HG03457 (cell line): ENCODE data around the gene CROCC2.

ENCODE experiments used
- ATAC-seq: cut with Tn5 transposase; IDR thresholded peaks from one replicate; pipeline ENCODE4 v1.9.1; 2021; ENCODE audit warnings: moderate number of reproducible peaks; ENCODE audit not compliant: unreplicated experiment

The CROCC2 gene

GRCh38 chr2:240954436-240955305, 48.5 kb downstream of the CROCC2 start:
- no peak for ATAC-seq

GRCh38 chr2:240955306-240956170, 49.4 kb downstream of the CROCC2 start:
- no peak for ATAC-seq

- ATAC-seq, result no peak
Measured at GRCh38 chr2:240956171-240956934, 50.2 kb downstream of the CROCC2 start.

DNA sequence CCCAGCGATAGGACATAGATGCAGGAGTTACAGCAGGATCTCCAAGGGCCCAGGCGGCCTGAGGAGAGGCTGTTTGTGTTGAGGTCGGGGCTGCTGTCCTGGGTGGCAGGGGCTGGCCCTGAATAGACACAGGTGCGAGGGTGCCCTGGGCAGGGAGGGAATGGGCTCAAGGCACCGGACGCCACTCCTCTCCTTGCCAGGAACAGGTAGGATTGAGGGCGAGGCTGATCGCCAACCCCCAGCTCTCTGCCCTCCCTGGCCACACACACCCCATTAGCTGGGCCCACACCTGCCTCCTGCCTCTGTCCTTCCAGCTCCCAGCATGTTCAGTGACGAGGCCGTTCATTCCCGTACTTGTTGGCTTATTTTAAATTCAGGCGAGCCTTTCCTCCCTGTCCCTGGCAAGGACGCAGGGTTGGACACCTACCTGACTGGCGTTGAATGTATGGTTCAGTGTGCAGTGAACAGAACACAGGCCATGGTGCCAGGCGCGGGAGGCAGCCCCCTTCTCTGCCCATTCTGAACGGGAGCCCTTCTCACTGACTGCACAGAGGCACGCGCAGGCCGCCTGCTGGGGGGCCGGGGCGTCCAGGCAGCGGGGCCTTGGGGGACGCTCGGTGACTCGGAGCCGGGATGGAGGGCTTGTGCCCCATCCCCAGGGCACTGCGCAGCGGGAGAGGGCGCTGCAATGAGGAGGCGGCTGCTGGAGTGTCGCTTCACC, 51.0 kb downstream of the CROCC2 start:
- no peak for ATAC-seq

DNA sequence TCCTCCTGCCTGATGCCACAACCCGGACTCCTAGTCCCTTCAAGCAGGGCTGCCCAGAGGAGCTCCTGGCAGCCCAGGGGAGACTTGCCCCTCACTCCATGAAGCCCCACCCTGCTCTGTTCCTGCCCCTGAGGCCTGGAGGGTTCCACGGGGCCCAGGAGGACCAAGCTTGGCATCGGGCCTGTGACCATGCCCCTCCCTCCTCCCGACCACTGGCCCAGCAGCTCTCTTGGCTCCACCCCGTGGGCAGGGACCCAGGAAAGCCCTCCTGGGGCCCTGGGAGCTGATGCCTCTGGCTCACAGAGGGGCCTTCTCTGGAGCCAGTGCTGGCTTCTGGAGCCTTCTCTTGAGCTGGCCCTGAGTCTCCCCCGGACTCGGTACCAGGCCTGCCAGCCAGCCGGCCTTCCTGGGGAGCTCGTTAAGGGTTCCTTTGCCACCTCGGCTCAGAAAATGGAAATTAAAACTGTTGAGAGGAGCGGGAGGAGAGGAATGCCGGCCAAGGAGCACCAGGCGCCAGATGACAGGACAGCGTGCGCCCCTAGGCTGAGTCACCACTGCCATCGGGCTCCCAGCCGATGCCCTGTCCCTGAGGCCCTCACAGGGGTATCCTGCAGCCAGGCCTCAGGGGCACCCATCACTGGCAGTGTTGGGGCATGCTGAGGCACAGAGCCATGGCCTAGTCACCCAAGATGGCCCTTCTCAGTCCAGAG, 51.7 kb downstream of the CROCC2 start:
- ATAC-seq, result no peak

DNA sequence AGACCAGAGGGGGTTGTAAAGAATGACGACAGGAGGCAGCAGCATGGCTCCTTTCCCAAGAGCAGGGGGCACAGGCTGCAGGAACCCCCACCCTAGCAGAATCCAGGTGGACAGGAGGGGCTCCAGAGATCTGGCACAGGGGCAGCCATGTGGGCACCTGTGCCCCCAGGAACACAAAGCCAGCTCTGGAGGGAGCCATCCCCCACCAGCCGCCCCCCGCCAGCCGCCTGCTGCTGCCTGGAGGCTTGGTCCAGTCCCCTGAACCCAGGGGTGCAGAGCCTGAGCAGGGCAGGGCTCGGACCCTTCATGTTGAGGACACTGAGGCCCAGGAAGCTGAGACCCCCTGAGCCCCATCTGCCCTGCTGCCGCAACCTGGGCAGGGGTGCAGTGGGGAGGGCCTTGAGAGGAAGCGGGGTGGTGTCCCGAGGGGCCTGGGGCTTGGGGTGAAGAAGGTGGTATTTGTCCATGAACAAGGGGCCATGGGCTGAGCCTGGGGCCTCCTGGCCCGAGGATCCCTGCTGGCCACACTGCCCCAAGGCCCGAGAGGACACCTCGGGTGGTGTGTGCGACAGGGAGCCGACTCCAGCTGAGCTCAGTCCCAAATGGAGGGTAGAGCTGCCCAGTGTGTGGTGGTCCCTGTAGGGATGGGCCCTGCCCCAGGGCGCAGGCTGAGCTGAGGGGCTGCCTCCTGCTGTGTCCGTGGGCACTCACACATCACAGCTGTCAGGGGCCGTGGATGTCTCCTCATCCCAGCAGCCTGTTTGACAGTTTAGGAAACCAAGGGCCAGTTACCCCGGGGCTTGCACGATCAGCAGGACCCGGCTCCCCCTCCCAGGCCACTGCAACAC, 52.5 kb downstream of the CROCC2 start:
- ATAC-seq, result no peak

GRCh38 chr2:240959214-240959940, 53.2 kb downstream of the CROCC2 start:
- no peak for ATAC-seq

DNA sequence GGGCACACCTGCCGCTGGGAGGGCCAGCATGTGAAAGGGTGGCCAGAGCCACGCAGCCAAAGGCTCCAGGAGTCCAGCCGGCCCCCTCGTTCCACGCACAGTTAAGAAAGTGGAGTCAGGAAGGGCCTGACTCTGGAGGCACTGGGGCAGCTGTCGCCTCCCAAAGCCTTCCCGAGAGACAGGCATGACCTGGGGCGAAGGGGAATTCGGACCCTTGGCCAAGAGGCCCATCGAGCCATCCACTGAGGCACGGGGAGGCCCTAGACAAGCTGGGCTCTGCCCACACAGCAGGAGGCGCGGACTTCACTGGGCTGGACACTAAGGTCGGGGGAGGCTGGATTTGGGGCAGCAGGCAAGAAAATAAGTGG, 53.8 kb downstream of the CROCC2 start:
- ATAC-seq, result no peak

GRCh38 chr2:240960309-240960970, 54.3 kb downstream of the CROCC2 start:
- ATAC-seq, result no peak

DNA sequence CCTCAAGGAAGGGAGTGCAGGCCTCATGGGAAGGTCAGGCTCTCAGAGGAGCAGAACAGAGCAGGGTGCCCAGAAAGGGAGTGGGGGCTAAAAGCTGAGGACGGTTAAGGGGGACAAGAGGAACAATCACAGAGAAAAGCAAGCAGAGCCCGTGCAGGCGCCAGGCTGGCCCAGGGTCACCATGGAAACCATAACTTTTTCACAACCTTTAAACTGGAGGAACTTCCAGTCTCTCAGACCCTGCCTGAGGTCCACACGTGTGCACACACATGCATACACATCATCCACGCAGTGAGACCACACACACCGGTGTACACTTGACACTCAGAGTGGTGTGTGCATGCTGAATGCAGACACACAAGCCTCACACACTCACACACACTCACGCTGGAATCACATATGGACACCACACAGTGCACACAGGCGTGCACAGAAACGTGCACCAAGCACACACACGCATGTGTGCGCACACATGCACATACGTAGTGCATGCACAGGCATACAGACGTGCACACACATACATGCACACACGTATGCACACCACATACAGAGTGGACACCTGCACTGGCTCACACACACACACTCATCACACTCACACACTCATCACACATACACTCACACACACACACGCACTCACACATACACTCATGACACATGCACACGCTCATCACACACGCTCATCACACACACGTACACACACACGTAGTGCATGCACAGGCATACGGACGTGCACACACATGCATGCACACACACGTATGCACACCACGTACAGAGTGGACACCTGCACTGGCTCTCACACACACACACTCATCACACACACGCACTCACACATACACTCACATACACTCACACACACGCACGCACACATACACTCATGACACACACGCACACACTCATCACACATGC, 55.1 kb downstream of the CROCC2 start:
- no peak for ATAC-seq

DNA sequence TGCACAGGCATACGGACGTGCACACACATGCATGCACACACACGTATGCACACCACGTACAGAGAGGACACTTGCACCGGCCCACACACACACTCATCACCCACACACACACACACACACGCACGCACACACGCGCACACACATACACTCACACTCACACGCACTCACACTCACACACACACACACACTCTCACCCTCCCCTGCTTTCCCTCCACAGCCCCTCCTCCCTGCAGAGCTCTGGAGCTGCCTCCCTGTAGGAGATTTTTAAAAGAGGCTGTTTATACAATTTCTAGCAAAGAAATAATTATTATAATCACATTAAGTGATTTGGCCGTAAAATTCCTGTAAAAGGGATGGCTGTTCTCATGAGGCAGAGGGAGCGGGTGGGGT, 55.8 kb downstream of the CROCC2 start:
- no peak for ATAC-seq

- ATAC-seq, result no peak
Measured at GRCh38 chr2:240962300-240963064, 56.3 kb downstream of the CROCC2 start.

DNA sequence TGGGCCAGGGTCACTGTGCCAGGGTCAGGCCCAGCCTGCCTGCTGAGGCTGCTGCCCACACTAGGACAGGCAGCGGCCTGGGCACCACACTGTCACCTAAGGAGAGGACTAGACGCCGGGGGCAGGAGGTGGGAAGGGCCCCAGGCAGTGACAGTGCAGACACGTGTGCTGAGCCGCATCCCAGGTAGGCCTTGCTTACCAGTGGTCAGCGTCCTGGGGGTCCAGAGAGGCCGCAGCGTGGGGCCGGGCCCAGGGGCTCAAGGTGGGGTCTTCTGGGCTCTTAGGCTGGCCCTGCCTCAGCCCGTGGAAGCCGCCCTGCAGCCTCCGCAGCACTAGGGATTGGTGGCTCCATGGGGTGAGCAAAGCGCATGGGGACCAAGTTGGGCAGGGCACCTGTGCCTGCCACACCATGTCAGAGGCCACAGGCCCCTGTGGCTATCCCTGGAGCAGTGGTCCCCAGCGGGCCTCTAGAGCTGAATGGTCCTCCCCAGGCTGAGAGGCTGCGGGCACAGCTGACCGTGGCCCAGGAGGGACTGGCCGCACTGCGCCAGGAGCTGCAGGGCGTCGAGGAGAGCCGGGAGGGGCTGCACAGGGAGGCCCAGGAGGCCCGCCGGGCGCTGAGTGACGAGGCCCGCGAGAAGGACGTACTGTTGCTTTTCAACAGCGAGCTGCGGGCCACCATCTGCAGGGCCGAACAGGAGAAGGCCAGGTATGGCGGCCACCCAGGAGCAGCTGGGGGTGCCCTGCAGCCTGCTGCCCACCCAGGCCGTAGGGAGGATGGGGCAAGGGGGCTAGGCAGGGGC, 57.1 kb downstream of the CROCC2 start:
- ATAC-seq, result no peak

DNA sequence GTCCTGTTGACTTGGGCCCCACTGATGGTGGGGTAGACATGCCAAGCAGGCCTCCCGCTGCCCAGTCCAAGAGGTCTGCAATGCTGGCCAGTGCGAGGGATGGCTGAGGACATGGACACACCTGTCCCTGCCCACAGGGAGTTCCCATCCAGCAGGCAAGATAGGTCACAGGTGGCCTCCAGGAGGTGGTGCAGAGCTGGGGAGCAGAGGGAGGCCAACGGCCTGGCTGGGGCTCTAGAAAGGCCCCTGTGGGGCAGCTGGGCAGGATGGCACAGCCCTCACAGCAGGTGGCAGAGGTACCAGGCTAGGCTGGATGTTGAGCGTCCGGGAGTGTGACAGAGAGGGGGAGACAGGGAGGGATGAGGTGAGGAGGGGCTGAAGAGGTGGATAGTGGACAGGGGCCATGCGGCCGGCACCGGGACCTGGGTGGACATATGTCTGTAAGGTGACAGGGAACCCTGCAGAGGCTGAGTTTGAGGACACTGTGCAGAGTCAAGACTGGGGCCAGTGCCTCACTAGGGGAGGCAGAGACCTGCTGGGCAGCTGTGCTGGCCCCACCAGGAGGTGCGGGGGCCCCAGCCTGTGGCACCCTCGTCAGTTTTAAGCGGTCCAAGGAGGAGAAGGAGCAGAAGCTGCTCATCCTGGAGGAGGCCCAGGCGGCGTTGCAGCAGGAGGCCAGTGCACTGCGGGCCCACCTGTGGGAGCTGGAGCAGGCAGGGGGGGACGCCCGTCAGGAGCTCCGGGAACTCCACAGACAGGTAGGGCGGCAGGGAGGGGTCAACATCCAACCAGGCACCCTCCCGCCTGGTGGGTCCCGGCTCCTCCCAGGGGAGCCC, 58.0 kb downstream of the CROCC2 start:
- no peak for ATAC-seq
